Panc1 (cell line): Measurements from ENCODE around the gene CDH8.

Experiments used
- POLR2AphosphoS5 ChIP-seq: IDR thresholded peaks from 2 replicates; pipeline ENCODE4 v1.6.1; 2012; ENCODE audit warnings: mild to moderate bottlenecking, low read depth, low read length, moderate library complexity
- SIN3A ChIP-seq: IDR thresholded peaks from 2 replicates; pipeline ENCODE4 v1.6.1; 2012; ENCODE audit warnings: low read depth, mild to moderate bottlenecking, low read length, moderate library complexity, borderline replicate concordance; ENCODE audit not compliant: insufficient read depth
- TF ChIP-seq, protein P1 (sequence below): fragments of 450-650 bp; IDR thresholded peaks from 2 replicates; pipeline ENCODE4 v1.5.1; 2017; ENCODE audit warnings: mild to moderate bottlenecking
- TF ChIP-seq, protein P2 (sequence below), 2 experiments: IDR thresholded peaks; 2 replicates each; pipeline ENCODE4 v1.6.1; 2011 to 2012; ENCODE audit warnings: low read depth in 2 of 2, control low read depth in 1 of 2, low read length in 1 of 2, mild to moderate bottlenecking in 1 of 2, moderate library complexity in 1 of 2; ENCODE audit not compliant: insufficient read depth in 1 of 2

DNA sequence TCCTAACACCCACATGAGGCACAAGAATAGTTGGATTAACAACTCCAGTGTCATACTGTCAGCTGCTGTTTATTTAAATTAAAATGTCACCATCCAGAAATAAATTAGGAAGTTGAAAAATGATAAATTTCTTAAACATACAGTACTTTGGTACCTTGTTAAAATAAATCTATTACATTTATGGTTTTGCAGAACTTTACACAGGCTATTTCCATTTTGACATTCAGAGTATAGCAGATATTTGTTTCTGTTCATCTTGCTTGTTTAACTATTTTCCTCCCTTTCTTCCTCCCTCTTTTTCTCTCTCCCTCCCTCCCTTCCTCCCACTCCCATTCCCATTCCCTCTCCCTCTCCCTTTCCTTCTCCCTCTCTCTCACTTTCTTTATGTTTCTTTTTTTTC, 310.1 kb downstream of the CDH8 start:
- TF ChIP-seq, protein P1, sequence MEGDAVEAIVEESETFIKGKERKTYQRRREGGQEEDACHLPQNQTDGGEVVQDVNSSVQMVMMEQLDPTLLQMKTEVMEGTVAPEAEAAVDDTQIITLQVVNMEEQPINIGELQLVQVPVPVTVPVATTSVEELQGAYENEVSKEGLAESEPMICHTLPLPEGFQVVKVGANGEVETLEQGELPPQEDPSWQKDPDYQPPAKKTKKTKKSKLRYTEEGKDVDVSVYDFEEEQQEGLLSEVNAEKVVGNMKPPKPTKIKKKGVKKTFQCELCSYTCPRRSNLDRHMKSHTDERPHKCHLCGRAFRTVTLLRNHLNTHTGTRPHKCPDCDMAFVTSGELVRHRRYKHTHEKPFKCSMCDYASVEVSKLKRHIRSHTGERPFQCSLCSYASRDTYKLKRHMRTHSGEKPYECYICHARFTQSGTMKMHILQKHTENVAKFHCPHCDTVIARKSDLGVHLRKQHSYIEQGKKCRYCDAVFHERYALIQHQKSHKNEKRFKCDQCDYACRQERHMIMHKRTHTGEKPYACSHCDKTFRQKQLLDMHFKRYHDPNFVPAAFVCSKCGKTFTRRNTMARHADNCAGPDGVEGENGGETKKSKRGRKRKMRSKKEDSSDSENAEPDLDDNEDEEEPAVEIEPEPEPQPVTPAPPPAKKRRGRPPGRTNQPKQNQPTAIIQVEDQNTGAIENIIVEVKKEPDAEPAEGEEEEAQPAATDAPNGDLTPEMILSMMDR = no peak
- TF ChIP-seq SIN3A = no peak
- TF ChIP-seq, protein P2, sequence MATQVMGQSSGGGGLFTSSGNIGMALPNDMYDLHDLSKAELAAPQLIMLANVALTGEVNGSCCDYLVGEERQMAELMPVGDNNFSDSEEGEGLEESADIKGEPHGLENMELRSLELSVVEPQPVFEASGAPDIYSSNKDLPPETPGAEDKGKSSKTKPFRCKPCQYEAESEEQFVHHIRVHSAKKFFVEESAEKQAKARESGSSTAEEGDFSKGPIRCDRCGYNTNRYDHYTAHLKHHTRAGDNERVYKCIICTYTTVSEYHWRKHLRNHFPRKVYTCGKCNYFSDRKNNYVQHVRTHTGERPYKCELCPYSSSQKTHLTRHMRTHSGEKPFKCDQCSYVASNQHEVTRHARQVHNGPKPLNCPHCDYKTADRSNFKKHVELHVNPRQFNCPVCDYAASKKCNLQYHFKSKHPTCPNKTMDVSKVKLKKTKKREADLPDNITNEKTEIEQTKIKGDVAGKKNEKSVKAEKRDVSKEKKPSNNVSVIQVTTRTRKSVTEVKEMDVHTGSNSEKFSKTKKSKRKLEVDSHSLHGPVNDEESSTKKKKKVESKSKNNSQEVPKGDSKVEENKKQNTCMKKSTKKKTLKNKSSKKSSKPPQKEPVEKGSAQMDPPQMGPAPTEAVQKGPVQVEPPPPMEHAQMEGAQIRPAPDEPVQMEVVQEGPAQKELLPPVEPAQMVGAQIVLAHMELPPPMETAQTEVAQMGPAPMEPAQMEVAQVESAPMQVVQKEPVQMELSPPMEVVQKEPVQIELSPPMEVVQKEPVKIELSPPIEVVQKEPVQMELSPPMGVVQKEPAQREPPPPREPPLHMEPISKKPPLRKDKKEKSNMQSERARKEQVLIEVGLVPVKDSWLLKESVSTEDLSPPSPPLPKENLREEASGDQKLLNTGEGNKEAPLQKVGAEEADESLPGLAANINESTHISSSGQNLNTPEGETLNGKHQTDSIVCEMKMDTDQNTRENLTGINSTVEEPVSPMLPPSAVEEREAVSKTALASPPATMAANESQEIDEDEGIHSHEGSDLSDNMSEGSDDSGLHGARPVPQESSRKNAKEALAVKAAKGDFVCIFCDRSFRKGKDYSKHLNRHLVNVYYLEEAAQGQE (IDR thresholded peaks at IDR 0.05; ENCODE audit: insufficient read depth in 1 of 2, low read depth in 2 of 2, low read length in 1 of 2) = no peak
- TF ChIP-seq POLR2AphosphoS5 = no peak
